ENCODE data around the gene WBP11.
A peak's percentile ranks its signal among the peaks of the same experiment; 100 is the strongest.

The WBP11 gene

DNA sequence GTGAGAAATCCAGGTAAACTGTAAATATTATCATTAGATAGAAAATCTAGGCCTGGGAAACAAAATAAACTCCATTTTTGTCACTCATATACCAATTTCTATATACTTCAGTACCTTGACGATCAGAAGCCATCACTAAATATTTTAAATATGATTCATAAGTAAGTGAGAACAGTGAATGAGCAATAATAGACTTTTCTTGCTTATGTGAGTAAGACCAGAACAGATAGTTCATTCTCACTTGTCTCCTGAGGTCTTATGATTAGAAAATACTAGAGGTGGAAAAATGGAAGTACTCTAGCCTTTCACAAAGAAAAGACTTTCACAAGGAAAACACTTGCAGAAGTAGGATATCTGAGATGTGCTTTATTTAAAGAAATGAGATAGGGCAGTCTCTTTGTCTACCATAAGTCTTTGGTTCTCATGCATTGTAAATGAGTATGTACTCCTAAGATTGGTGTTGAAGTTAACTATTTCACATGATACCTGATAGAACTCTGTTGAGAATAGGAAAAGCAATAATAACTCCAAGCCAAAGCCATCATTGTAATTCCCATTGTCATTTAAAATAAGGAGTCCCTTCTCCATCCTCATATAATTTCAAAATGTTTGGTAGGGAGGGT is 20.8 kb upstream of the WBP11 start:
- no peak for DNase-seq

DNA sequence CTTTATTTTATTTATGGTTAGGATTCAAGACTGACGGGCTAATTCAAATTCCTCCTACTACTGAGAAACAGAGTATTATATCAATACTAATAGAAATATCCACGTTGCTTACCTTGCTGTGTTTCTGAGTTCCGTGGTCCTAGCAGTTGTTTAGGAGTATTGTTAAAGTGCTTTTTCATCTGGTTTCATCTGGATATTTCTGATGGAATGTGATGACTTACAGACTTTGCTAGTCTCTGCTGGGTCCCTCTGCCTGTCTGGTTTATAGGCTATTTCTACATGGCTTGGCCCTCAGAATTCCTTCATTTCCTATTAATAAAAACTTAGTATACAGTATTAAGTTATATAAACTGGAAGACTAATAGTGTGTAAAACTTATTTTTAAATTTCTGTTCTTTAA is 10.7 kb upstream of the WBP11 start, which contains the start of gene SMCO3:
TSS of gene SMCO3 (minus strand) at position 169 of the 400 bp plus-strand sequence. CDS start 7,502 bp downstream, outside the sequence.
- DNase-seq = no peak

DNA sequence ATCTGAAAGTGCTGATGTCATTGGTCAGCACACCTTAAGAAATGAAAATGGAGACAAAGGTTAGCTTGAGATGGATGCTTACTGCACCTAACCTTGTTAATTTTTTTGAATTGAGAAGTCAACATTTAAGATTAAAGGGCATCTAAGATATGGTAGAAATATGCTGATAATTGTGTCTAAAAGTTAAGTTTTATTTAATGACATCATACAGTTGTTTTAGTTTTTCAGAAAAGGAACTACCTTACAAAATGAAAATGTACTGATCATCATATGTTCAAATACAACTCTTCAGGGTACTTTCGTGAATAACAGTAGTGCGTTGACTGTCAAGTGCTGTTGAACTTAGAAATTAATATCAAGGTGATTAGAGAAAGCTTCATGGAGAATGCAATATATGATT is 8.2 kb upstream of the WBP11 start:
- no peak for DNase-seq

DNA sequence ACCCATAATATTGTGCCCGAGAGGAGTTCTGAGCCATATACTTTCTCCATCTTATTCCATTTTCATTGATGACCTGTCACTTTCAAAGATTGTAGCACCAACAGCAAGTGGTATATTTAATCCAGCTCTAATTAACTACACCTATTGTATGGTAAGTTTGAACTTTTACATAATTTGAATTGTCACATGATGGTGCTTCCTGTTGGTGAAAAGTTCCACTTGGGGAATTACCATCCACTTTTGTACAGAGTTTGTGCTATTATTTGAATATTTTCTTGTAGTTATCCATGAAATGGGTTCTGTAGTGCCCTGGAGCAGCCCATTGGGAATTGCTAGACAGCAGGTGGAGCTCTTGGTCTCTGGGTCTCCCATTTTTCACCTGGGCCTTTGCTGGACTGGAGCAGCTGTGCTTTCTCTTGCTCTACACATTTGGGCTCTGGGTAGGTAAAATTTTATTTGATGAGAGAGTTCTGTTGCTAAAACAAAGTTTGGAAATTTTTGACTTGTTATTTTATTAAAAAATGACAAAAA is 7.7 kb upstream of the WBP11 start:
- no peak for DNase-seq

DNA sequence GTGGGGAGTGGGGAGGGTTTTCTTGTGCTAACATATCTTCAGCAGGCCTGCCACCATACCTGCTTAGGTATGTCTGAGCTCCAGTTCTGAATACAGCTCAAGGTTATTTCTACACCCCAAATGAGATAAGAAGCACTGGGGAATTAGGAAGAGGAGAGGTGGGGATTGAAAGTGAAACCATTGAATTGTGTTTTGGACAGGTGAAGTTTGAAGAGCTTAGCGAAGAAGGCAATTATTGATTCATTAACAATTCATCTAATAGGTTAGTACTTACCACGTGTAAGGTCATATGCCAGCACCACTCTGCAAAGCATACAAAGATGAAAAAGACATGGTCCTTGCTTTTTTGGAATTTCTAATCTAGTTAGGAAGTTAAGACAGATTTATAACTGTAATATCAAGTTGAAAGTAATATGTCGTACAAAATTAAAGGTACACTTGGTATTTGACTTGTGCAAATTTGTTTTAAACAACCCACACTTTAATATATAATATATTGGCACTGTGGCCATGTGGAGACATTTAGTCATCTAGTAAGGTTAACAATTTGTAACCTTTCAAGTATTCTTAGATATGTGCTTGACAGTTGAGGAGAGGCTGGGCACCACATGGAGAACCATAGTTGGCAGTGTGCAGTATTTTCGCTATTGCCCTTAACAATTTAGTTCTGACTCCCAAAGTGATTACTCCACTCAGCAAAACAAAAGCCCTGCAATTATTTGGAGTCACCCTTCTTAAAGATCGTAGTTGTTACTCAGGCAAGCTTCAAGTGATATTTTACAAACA is 7.1 kb upstream of the WBP11 start:
- no peak for DNase-seq

DNA sequence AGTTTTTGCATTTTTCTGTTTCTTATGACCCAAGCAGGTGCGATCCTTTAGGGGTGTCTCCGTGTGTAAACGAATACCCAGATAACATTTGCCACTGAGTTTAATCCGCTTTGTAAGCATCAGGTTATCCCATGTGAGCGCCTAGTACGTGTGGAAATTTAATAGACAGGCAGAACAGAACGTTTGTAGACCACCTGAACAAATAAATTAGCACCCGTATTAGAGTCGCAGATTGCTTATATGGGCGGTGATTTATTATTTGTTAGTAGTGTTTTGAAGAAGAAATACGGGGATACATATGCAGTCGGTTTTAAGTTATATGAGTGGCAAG is 517 bp upstream of the WBP11 start:
- no peak for DNase-seq

DNA sequence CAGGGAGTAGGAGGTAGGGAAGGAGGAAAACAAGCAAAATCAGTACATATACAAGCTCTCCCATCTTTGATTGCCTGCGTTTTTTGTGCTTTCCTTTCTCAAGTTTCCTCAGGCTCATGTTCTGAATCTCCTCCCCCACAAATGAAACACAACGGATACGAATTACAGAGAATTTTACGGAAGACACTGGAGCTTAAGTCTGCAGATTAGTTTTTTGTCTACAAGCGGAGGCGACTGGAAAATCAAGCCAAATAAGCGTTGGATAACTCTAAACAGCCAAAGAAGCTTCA is 612 bp downstream of the WBP11 start:
- no peak for DNase-seq

DNA sequence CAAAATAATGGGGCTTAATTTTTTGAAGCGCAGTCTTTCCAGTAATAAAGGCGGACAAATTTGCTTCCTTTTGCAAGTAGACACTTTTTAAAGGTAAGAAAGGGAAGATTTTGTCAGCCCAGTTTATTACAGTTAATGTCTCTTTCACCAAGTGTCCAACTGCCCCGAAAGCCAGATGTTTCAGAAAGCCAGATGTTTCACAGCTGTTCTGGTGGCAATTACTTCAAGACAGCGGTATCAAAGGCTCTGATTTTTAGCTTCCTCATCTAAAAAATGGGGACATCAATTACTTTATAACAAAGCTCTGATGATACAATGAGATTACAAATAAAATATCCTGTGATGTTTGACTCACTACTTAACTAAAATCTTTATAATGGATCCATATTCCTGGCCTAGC is 1.0 kb downstream of the WBP11 start:
- no peak for DNase-seq

DNA sequence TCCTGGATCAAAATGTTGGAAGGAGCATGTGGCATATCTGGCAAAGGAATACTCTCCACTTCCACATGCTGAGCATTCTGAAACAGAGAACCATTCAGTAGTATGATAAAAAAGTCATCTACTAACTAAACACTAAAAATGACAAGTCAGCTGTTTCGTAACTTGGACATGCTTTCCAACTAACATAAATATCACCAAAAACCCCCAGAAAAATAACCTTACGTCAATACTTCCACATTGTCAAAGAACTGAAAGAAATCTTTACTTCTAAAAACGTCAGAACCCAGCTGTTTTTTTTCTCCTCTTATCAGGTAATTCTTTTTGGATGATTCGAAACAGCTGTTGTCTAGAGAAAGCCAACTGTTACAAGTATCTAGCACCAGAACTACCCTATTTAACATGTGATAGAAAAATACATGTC is 8.2 kb downstream of the WBP11 start:
- DNase-seq = no peak

DNA sequence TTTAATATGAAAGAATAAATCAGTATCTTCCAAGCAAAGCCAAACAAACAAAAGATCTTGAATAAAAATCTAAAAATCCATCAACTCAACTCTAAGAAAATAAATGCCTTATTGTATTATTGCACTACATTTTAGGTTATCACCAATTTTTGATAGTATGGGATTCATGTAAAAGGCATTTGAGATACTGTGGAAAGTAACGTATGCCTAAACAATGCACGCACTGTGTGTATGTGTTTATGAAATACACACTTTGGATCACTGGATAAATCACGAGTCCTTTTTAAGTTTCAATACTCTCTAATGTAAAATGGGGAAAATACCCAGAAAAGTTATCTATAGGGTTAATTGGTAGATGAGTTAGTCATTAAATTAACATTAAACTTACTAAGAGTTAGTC is 17.7 kb downstream of the WBP11 start:
- no peak for DNase-seq

DNA sequence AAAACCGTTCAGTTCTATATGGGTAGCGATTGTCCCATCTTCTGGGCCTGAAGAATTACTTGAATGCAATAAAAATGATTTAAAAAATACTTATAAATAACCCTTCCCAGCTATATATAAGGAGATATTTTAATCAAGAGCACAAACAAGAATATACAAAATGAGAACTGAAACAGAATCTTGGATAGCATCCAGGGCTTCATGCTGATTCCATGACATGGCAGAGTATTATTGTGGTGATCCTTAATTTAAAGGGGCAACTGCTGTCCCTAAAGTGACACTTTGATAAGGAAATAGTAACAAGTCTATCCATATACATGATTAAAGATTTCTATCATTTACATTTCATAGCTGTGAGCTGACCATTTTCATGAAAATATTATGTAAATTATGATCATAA is 18.8 kb downstream of the WBP11 start:
- DNase-seq = no peak

DNA sequence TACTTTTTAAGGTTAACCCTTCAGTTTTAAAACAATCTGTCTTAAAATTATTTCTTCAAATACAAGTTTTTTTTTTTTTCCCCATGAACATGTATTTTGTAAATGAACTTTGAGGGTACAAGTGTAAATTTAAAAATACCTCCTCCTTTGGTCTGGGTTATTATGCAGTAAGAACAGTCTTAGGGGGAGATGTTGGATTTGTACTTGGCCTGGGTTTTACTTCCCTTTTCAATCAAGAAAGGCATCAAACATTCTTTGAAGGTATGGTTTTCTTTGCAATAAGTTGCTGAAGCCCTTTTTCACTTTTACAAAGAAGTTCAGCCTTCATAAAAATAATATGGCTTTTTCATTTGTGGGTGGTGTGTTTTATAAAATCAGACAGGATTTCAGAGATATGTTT is 20.5 kb downstream of the WBP11 start:
- no peak for DNase-seq

DNA sequence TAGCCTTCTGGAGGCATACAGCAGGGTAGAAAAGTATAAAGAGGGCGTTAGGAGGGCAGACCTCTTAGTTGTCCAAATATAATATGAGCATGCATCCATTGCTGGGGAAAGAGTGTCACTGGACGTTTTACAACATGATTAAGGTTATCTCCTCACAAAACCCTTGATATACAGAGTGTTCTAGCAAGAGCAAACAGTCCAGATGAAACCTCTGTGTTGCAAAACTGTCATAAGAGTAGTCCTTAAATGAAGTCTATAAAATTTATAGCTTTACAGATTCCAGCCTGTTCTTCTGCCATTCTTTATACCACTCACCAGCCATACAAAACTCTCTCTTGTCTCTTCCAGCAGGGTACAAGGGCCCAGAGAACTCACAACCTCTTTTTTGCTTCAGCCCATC is 21.7 kb downstream of the WBP11 start:
- no peak for DNase-seq

DNA sequence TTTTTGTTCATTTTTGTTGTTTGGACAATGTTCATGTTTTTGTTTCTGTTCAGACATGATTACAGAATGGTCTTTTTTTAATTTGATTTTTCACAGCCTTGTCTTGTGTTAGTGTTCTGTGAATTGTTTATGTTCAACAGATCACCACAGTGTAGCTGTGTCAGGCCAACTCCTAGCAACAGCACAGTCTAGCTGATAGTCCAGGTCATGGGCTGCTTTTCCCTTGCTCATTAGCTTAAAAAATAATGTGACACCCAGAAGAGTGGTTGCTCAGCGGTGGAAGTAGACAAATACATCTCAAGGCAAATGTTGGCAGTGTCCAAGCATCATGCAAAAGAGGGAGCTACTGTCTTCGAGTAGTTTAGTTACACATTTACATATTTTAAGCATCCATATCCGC is 22.4 kb downstream of the WBP11 start:
- no peak for DNase-seq

DNA sequence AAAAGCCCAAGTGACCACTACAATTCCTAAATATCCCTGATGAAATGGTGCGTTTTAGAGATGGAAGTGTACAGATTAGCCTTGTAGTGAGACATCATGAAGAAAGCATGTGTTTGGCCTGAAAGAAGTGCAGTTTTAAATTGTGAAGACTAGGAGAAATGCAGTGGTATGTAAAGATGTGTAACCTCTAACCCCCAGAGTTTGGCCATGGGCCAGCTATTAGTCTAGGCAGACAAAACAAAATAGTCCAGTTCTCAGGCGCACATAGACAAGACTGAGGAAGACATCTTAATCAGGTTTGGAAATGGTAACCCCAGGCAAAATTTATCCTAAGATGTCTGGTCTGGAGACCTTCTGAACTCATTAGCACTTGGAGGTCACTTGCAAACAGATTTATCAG is 23.4 kb downstream of the WBP11 start:
- no peak for DNase-seq

DNA sequence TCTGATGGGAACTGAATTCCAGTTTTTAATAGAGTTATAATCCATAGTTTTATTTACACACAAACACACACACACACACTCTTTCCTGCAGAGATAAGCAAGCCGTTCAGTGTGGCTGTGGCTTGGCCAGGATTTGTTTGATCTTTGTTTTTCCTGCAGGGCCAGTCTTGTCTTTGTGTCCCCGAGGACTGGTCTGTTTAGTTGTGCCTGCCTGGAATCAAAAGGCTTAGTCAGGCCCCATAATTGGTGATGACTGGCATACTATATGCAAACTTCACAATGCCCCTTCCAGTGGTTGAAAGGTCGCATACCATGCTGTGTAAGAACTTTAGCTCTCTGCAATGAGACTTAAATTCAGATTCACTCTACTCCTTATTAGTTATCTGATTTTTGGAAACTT is 26.0 kb downstream of the WBP11 start:
- DNase-seq = no peak

DNA sequence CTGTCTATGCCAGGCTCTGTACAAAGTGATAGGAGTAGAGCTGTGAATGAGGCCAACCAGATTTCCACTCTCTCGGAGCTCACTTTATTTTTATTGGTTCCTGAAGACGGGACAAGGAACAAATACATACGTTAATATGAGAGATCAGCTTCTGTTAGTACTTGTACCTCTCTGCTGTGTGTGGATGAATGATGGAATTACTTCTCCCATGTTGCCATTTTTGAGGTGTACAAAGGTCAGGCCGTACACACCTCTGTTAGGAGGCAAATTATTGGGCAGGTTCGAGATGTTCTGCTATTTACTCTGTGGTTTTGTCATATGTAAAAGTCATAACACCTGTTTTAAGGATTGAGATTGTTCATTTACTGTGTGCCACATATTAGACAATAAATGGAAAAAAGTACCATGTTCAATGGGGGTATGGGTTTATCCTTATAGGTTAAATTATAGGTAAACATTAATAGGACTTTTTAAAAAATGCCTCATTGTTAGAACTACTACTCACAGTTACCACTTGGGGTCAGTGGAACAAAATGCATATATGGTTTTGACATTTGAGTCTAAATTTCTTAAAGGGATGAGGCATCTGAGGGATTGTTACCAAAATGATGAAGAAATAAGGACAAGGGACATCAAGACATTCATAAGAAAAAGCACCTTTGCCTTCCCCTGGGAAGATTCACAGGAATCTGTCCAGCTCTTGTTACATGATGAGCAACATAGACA is 26.9 kb downstream of the WBP11 start:
- no peak for DNase-seq

DNA sequence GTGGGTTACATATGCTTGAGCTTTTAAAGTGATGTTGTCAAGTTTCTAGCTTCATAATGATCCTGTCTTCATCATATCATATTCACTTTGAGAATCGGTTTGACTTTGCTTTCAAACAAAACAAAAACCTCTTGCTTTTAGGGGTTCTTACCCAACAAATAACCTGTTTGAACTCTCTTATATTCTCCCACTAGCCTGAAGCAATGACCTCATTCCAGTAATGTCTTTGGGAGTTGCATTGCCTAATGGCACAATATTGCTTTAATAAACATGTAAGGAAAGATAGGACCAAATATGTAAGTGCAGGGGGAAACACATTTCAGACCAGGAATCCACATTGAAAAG is 27.7 kb downstream of the WBP11 start:
- DNase-seq = no peak

DNA sequence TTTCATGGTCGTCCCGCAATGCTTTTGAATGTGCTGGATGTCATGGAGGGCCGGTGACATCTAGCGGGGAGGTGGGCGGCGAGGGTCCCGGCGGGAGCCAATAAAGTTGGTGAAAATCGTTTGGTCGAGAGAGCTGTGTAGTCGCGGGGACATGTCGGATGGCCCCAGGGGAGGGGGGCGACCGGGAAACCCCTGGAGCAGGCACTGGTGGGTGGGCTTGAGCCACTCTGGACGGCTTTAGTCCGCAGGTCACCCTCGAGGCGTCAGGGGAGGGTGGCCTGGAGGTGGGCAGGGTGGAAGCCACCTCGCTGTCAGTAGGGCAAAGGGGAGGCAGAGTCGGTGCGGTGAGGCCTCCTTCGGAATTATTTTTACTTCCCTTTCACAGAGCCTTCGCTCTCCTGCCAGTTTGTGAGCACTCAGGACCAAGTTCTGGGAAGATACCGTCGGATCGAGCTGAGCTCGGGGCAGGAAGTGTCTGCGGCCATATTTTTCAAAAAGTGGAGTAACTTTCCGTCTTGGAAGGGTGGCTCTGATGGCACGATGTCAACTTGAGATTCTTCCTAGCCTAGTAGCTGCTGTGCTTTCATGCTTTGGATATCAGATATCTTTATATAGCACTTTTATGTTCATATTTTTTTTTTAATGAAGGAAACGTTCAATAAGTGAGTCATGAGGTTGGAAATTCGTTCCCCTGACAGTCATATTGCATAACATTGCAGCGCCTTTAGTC is 28.2 kb downstream of the WBP11 start:
- DNase-seq = peak; percentile 9

DNA sequence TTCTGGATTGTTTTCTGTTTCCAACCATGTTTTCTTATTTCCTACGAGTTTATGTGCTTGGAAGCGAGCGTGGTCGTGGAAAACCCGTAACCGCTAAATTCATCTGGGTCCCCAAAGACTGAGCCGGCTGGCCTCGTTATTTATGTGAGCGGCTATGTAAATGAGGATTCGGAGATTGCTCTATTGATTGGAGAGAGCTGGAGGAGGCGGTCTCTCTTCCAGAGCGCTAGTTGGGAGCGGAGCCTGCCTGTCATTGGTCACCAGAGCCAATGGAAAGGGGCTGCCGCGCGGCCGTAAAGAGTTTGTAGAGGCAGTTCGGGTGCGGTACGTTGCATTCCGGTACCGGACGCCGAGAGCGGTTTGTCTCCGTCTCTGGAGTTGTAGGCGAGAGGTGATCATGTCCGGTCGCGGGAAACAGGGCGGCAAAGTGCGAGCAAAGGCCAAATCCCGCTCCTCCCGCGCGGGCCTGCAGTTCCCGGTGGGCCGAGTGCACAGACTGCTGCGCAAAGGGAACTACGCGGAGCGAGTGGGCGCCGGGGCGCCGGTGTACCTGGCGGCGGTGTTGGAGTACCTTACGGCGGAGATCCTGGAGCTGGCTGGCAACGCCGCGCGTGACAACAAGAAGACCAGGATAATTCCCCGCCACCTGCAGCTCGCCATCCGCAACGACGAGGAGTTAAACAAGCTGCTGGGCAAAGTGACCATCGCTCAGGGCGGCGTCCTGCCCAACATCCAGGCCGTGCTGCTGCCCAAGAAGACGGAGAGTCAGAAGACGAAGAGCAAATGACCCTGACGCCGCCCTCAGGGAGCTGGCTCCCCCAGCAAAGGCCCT is 29.0 kb downstream of the WBP11 start:
- DNase-seq = peak; percentile 87

DNA sequence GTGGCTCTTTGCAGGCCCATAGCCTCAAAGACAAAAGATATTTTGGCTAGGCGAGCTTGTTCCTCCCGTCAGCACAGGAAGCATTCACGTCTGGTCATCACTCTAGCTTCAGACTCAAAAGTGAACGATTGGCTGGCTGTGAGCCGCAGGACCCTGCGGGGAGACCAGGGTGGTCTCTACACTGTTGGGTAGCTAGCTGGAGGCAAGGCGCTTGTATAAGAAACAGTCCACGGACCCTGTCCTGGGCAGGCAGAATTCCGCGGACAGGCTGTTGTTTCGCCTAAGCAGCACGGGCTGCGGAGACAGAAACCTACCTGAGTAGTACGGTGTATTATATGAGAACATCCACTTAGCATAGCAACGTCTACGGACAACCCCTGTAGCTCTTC is 29.6 kb downstream of the WBP11 start:
- peak; percentile 51 for DNase-seq

DNA sequence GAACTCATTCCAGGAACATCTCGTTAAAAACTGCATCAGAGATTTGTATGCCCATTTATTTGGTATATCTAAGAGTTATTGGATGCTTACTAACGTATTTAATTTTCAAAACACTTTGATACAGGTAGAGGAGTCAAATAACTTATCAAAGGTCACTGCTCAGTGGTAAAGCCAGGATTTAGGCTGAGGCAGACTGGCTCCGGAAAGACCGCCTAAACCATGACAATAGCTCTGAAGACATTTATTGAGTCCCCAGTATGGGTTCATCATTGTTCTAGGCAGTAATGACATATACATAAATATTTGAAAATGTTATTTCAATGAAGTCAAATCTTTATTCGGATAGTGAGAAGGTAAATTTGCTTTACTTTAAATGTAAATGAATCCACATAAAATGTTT is 30.3 kb downstream of the WBP11 start:
- no peak for DNase-seq

DNA sequence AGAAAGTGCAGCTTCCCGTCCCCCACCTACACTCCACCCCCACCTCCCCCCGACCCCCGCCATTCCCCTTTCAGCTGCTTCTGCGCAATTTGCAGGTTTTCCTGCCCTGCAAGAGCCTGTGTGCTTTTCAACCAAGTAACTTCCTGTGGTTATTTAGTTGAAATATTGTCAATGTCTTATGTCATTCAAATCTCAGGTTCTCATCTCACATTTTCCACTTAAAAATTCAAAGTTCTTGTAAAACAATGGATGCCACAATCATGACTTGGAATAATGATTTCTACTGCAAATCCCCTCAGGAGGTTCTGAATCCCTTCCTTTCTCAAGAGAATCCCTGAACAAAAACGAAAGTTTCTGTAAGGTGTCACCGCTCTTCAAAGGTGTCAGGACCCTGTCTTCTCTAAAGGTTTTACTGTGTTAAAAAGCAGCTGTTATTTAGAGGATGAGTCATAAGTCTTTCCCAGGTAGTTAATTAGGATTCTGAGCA is 31.6 kb downstream of the WBP11 start:
- peak; percentile 36 for DNase-seq

All from stimulated activated naive CD4-positive, alpha-beta T cell treated with Interleukin-2 at 50 U/mL for 16 hours (primary cell).